Prostate gland (tissue), 2 donors: ENCODE data around the gene RNF217.

Source experiments
- CTCF ChIP-seq, 4 experiments: fragments of 200-600 bp in 2 of 4; fragments of 450-650 bp in 2 of 4; sonication (generic) in 2 of 4; IDR thresholded peaks; 1 replicate in 3 of 4; 2 replicates in 1 of 4; pipeline ENCODE4 v1.5.1; 2016 to 2019; ENCODE audit warnings: antibody characterized with exemption in 4 of 4, mild to moderate bottlenecking in 2 of 4, moderate library complexity in 2 of 4
- POLR2AphosphoS5 ChIP-seq: sonication (generic); formaldehyde crosslinking; IDR thresholded peaks from one replicate; pipeline ENCODE4 v1.6.1; 2017; ENCODE audit warnings: antibody characterized with exemption

GRCh38 chr6:124991764-124992295, 29.6 kb downstream of the RNF217 start:
- no peak for TF ChIP-seq POLR2AphosphoS5
- TF ChIP-seq CTCF (IDR thresholded peaks at IDR 0.05) = no peak
